HG03064 (cell line): Measurements from ENCODE around the gene PIAS2.

ENCODE experiments used
- ATAC-seq: cut with Tn5 transposase; IDR thresholded peaks from one replicate; pipeline ENCODE4 v1.9.1; 2021; ENCODE audit warnings: low read depth; ENCODE audit not compliant: unreplicated experiment

The PIAS2 gene

DNA sequence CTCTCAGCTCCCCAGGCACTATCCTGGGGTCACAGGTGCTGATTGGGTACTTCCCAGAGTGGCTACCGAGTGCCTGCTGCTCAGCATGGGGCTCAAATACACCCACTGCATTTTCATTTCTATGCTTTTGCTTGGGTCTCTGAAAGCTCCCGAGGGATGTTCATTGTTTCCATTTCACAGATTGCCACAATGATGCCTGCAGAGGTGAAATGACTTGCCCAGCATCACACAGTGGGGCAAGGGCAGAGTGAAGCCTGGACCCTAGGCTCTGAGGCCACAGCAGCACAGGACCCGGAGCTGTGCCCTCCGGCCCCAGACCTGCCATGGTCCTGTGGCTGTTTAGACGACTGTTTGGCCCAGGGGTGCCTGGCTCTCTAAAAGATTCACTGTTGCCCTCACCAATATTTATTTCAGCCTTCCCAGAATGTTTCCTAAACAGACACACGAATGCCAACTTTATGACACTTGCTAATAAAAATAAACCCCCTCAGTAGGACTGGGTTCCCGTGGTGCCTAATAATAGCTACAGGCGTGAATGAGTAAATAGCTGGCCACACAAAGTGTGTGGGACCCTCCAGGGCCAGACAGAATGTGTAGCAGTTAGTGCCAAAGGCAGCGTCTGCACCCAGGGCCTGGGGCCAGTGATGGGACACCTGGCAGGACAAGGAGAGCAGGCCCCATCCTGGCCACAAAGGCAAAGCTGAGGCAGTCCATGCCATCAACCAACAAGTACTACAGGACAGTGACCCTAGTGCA lies 149.0 kb downstream of the PIAS2 start:
- no peak for ATAC-seq

DNA sequence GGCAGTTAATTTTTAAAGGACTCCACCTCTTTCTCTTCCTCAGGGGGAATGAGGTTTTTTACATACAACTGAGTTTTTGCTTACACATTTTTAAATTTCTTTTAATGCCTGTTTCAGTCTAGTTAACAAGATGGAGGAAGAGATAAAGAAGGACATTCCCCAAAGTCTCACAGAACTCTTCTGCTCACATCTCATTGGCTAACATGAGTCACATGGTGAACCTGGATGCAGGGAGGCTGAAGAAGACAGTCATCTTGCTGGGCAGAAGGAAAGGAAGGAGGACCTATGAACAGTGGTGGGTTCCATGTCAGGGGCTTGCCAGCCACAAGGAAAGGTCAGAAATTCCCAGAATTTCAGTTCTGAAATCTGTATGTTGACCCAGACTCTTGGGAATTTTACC lies 150.1 kb downstream of the PIAS2 start:
- ATAC-seq: no peak

DNA sequence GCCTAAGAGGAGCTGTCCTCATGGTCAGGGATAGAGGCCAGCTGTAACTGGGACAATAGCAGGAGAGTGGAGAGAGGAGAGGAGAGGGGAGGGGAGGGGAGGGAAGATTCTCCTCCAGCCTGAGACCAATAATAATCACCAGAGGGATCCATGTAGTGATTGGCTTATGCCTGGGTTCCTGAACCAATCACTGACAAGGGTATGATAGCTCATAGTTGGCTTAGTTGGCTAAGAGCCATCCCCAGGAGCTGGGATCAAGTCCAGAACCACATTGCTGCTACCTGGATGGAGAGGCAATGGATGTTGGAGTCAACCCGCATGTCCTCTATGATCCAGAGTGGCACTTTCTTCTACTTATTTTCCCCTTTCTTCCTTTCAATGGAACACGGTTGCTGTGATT lies 152.7 kb downstream of the PIAS2 start:
- ATAC-seq: no peak

DNA sequence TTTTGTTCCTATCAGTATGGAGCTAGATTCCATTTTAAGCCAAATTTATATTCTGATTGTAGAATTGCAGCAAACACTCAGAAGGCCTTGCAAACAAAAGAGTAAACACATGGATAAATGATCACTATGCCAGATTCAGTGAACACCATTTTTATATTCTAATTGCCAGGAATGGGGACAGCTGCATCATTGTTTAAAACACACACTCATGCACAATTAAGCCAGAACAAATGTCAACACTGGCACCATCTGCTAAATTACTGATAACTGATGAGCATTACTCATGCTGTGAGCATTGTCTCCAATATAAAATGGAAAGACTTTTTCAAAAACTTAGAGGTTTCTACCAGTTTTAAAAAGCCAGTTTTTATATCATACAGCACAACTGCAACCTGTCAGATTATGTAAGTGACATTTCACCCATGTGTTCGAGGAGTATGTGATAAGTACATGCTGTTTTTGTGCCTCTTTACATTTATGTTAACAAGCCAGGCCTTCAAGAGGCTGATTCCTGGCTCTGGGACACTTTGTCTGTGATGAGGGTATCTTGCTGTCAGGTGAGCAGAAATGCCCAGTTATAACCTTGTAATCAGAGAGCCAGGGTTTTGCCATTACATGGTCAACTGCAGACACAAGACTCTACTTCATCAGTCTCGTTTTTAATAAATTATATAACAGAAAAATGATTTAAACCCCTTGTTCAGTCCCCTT lies 156.1 kb downstream of the PIAS2 start:
- no peak for ATAC-seq

GRCh38 chr18:46759890-46760289 lies 157.4 kb downstream of the PIAS2 start:
- ATAC-seq: no peak

GRCh38 chr18:46756559-46757201 lies 160.6 kb downstream of the PIAS2 start, which contains the start of gene ST8SIA5:
TSS of gene ST8SIA5 (minus strand) at chr18:46757053. CDS start at chr18:46756508, 545 bp downstream.
- ATAC-seq: no peak

DNA sequence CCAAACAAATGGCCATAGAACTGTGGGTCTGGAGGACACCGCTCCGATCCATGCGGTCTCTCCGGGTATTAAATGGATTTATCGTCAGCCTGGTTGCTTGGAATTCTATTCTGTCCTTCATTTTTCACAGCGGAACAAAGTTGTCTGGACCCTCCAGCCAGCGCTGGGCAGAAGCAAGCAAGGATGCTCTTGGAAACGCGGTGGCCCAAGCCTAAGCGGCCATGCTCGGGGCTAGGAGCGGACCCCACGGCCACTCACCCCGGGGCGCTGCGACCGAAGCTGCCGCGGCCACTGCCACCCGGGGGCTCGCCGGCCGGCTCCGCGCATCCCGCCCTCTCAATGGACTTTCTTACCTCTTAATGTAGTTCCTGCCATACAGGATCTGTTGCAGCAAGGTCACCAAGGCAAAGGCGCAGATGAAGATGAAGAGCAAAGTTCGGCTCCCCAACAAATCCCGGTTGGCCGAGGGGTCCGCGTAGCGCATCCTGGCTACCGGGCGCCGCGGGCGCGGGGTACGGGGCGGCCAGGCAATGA lies 161.2 kb downstream of the PIAS2 start:
- no peak for ATAC-seq

DNA sequence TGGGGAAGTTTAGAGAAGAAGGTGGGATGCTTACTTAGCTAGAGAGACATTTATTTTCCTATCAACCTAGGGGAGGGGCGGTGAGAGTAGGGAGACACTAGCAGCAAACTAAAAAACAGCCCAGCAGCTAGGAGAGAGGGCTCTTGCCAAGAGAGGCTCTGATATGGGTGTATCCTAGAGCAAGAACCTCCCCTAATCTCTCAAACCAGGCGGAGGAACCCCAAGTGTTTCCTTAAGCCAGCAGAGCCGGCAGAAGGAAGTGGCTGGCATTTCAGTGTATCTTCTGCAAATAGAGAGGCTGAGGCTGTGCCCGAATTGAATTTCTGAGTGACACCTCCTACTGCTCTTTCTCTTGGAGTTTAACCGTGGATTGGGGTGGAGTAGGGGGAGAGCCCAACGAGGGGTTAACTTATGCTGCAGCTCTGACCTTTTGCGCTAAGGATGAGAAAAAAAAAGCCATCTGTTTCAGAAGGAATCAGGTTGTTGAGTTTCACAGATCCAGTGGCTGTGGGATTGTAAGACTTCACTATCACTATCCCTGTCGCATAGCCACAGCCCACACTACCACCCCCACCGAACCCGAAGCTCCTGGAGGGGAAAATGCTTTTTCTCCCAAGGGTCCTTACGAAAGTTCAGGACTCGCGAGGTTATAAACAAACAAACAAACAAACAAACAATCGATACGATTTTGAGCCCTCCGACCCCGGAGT lies 161.8 kb downstream of the PIAS2 start:
- ATAC-seq: no peak

DNA sequence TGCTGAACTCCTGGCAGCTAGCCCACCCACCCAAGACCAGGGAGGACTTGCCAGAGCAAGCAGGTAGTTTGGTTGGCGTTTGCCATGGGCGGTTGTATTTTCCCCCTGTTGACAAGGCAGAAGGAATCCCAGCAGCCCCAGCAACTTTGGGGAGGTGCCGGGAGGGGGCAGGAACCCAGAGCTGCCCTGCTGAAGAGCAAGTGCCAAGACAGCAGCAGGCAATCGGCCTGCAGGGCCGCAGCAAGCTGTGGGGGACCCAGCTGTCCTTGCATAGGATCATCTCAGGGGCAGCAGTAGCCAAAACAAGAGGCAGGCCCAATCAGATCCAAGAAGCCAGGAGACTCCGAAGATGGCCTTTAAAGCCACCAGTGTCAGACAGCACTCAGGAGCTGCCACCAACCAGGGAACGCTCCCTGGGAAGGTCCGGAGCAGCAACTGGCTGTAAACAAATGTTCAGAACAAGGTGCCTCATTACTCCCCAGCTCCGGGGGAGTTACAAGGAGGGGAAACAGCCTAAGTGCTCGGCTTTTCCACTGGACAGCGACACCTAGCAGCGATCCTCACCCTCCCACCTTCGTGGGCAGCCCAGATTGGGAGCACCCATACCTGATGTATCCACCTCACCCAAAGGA lies 162.5 kb downstream of the PIAS2 start:
- ATAC-seq: no peak

GRCh38 chr18:46754188-46754587 lies 163.1 kb downstream of the PIAS2 start:
- ATAC-seq: no peak
